ENCODE data around the gene TEX14.

DNA sequence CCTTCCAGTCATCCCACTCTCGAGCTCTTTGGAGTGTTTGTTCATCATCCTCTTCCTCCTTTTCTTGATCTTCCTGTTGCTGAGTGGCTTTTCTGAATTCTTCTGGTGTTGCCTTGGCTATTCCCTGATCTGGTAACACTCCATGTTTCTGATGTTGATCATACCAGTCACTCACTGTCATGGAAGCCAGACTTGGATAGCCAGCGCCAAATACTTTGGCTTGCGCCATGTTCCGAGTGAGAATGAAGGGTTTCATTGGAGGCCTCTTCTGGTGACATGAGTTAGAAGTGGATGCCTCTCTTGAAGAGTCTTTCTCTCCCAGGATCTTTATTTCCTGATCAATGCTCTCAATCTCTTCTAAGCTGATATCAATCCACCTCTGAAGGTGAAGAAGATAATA lies 31.2 kb downstream of the TEX14 start:
- no peak for TF ChIP-seq CEBPB (IDR thresholded peaks at IDR 0.05)
- TF ChIP-seq MAFK (IDR thresholded peaks at IDR 0.05; ENCODE audit: partially characterized antibody) = no peak
- TF ChIP-seq SMC3 (IDR thresholded peaks at IDR 0.05) = no peak
- TF ChIP-seq, protein P1, sequence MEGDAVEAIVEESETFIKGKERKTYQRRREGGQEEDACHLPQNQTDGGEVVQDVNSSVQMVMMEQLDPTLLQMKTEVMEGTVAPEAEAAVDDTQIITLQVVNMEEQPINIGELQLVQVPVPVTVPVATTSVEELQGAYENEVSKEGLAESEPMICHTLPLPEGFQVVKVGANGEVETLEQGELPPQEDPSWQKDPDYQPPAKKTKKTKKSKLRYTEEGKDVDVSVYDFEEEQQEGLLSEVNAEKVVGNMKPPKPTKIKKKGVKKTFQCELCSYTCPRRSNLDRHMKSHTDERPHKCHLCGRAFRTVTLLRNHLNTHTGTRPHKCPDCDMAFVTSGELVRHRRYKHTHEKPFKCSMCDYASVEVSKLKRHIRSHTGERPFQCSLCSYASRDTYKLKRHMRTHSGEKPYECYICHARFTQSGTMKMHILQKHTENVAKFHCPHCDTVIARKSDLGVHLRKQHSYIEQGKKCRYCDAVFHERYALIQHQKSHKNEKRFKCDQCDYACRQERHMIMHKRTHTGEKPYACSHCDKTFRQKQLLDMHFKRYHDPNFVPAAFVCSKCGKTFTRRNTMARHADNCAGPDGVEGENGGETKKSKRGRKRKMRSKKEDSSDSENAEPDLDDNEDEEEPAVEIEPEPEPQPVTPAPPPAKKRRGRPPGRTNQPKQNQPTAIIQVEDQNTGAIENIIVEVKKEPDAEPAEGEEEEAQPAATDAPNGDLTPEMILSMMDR (IDR thresholded peaks at IDR 0.05) = no peak
- TF ChIP-seq, protein P2, sequence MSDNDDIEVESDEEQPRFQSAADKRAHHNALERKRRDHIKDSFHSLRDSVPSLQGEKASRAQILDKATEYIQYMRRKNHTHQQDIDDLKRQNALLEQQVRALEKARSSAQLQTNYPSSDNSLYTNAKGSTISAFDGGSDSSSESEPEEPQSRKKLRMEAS (IDR thresholded peaks at IDR 0.05) = no peak
- no peak for TF ChIP-seq CHD4 (IDR thresholded peaks at IDR 0.05; ENCODE audit: borderline replicate concordance)
- no peak for TF ChIP-seq HOXA7 (CRISPR knock-in tag; IDR thresholded peaks at IDR 0.05)
- TF ChIP-seq, protein P3, sequence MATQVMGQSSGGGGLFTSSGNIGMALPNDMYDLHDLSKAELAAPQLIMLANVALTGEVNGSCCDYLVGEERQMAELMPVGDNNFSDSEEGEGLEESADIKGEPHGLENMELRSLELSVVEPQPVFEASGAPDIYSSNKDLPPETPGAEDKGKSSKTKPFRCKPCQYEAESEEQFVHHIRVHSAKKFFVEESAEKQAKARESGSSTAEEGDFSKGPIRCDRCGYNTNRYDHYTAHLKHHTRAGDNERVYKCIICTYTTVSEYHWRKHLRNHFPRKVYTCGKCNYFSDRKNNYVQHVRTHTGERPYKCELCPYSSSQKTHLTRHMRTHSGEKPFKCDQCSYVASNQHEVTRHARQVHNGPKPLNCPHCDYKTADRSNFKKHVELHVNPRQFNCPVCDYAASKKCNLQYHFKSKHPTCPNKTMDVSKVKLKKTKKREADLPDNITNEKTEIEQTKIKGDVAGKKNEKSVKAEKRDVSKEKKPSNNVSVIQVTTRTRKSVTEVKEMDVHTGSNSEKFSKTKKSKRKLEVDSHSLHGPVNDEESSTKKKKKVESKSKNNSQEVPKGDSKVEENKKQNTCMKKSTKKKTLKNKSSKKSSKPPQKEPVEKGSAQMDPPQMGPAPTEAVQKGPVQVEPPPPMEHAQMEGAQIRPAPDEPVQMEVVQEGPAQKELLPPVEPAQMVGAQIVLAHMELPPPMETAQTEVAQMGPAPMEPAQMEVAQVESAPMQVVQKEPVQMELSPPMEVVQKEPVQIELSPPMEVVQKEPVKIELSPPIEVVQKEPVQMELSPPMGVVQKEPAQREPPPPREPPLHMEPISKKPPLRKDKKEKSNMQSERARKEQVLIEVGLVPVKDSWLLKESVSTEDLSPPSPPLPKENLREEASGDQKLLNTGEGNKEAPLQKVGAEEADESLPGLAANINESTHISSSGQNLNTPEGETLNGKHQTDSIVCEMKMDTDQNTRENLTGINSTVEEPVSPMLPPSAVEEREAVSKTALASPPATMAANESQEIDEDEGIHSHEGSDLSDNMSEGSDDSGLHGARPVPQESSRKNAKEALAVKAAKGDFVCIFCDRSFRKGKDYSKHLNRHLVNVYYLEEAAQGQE (IDR thresholded peaks at IDR 0.05) = no peak
- no peak for TF ChIP-seq POLR2A (IDR thresholded peaks at IDR 0.05; ENCODE audit: low read length)
- no peak for TF ChIP-seq RAD21 (conservative IDR thresholded peaks at IDR 0.05 in 1 of 2, IDR thresholded peaks at IDR 0.05 in 1 of 2)
- no peak for TF ChIP-seq MYC (IDR thresholded peaks at IDR 0.05; ENCODE audit: borderline replicate concordance, low read length)
- TF ChIP-seq NPAS2 (CRISPR knock-in tag; IDR thresholded peaks at IDR 0.05; ENCODE audit: borderline replicate concordance) = no peak
- no peak for TF ChIP-seq JUNB (IDR thresholded peaks at IDR 0.05)
- TF ChIP-seq, protein P4, sequence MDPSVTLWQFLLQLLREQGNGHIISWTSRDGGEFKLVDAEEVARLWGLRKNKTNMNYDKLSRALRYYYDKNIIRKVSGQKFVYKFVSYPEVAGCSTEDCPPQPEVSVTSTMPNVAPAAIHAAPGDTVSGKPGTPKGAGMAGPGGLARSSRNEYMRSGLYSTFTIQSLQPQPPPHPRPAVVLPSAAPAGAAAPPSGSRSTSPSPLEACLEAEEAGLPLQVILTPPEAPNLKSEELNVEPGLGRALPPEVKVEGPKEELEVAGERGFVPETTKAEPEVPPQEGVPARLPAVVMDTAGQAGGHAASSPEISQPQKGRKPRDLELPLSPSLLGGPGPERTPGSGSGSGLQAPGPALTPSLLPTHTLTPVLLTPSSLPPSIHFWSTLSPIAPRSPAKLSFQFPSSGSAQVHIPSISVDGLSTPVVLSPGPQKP (IDR thresholded peaks at IDR 0.05; ENCODE audit: low read depth, low read length) = no peak
